Activated CD8-positive, alpha-beta memory T cell treated with anti-CD3 and anti-CD28 coated beads for 24 hours (primary cell): ENCODE data around the gene RGS7.
"Not testable (repeated sequence)": the region's sequence is repeated elsewhere in the genome, so short reads cannot be mapped to it uniquely, and the experiment has no call there.

Experiments
- DNase-seq: peaks from one replicate; pipeline ENCODE4 v3.0.0-alpha.2; 2020

The RGS7 gene

DNA sequence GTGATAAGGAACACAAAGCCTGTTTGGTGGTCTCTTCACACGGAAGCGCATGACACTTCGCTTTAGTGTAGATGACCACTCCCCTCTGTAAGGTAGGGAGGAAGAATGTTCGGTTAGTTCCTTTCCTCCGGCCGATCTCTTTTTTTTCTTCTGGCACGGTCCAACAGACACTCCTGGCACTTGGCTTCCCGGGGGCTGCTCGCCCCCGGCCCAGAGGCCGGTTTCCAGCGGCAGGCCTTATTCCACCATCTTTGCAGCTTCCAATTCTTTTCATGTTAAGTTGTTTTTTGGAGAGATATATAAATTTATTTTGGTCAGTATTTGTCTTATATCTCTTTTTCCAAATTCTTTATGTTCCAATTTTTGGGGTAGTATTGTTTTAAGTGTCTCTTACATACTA lies 593.2 kb downstream of the RGS7 start:
- DNase-seq, result no peak

- DNase-seq, result not testable (repeated sequence)
Measured at GRCh38 chr1:240763095-240763494, 593.9 kb downstream of the RGS7 start.

DNA sequence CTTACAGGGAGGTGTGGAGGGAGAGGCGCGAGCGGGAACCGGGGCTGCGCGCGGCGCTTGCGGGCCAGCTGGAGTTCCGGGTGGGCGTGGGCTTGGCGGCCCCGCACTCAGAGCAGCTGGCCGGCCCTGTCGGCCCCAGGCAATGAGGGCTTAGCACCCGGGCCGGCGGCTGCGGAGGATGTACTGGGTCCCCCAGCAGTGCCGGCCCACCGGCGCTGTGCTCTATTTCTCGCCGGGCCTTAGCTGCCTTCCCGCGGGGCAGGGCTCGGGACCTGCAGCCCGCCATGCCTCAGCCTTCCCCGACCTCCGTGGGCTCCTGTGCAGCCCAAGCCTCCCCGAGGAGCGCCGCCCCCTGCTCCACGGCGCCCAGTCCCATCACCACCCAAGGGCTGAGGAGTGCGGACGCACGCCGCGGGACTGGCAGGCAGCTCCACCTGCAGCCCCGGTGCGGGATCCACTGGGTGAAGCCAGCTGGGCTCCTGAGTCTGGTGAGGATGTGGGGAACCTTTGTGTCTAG lies 594.5 kb downstream of the RGS7 start:
- DNase-seq, result not testable (repeated sequence)

DNA sequence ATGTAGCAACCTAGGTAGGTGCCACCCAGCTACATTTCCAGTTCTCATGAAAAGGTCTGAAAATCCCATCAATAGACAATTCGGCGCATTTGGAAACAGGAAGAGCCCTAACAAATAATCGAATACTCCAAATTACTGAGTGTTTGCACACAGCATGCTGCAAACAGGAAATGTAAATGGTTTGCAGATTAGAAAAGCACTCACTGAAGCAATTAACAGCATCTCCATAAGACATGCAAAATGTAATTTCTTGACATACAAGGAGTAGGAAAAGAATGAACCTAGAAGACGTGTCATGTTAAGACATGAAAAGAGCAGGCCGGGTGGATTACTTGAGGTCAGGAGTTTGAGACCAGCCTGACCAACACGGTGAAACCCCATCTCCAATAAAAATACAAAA lies 598.2 kb downstream of the RGS7 start:
- DNase-seq, result not testable (repeated sequence)

DNA sequence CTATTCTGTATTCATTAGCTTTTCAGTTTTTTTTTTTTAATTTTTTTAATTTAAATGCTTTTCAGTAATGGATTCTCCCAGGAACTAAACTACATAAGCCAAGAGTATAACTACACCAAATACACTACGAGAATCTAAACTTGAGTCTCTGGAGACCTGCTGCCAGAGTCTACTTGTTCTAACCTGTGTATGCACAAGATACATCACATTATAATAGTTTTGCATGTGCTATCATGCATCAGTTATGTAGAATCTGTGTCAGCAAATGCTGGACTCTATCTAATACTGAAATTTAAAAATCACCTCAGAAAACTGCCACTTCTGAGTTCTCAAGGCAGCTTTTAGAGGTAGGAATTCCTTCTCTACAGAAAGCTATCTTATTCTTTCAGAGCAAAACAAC lies 598.7 kb downstream of the RGS7 start:
- no peak for DNase-seq

GRCh38 chr1:240747907-240748306 lies 609.1 kb downstream of the RGS7 start:
- no peak for DNase-seq

- no peak for DNase-seq
Measured at GRCh38 chr1:240743705-240744104, 613.3 kb downstream of the RGS7 start.

- no peak for DNase-seq
Measured at GRCh38 chr1:240739754-240740153, 617.3 kb downstream of the RGS7 start.

- DNase-seq, result no peak
Measured at GRCh38 chr1:240739139-240739538, 617.9 kb downstream of the RGS7 start.

DNA sequence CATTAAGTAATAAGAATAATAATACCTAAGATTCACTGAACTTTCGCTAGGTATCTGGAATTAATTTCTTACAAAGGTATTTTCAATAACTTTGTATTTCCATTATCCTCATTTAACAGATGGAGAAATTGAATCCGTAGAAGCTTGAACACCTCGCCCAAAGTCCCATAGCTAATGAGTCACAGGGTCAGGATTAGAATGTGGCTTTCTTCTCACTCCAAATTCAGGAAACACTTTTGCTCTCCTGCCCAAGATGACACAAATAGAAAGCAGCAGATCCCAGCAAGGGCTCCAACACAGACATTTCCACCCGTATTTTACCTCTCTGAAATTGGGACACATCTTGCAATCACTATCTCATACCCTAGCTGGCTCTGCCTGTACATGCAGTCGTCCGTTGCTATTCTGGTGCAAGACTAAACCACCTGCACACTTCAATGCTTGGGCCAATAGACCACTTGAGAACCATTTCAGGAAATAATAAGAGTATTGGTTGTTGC lies 619.2 kb downstream of the RGS7 start:
- no peak for DNase-seq

DNA sequence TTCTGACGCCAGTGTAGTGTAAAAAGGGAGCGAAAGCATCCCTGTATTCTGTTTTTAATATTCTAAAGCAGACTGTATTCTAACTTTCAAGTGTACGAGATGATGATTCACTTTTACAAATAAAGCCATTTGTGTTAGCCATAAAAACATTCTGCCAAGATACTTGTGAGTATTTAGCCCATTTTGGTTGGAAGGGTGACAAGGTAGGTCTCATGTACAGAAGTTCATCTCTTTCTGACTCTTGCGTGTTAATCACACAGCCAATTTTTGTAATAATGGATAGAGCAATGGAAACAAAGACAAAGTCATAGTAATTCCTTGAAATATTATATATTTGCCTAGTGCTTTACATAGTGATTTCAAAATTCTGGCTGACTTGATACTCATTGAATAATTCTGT lies 619.7 kb downstream of the RGS7 start:
- no peak for DNase-seq

DNA sequence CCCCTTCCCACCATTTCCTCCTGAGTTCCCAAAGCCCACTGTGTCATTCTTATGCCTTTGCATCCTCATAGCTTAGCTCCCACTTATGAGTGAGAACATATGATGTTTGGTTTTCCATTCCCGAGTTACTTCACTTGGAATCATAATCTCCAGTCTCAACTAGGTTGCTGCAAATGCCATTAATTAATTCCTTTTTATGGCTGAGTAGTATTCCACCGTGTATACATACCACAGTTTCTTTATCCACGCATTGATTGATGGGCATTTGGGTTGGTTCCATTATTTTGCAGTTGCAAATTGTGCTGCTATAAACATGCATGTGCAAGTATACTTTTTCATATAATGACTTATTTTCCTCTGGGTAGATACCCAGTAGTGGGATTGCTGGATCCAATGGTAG lies 622.3 kb downstream of the RGS7 start:
- not testable (repeated sequence) for DNase-seq

GRCh38 chr1:240734001-240734400 lies 623.0 kb downstream of the RGS7 start:
- DNase-seq, result no peak

DNA sequence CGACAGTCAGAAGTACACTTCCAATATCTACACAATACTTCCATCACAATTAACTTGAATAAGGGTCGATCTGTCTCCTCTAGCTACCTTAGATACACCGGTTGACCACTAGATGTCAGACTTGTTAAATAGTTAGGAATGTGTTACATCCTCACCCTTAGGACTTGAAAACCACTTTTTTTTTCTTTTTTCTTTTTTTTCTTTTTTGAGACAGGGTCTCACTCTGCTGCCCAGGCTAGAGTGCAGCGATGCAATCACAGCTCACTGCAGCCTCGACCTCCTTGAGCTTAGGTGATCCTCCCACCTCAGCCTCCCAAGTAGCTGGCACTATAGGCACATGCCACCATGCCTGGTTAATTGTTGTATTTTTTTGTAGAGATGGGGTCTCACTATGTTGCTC lies 624.6 kb downstream of the RGS7 start:
- no peak for DNase-seq
